ENCODE measurements around the gene C11orf68. TPM values are rescaled to one million over a fixed set of nuclear protein-coding genes. Genes with fewer than 3 reads are reported as not detected.
A peak's percentile ranks its signal among the peaks of the same experiment; 100 is the strongest.

C11orf68 gene
- total and polyA plus RNA-seq, 9 of the 15 experiments (the other 6 are each of a cell fraction or from before 2014, with no cell fraction given) = 3.6 to 35.9 (median 12.8) TPM

GRCh38 chr11:65919141-65919572 lies 295 bp upstream of the C11orf68 start, which contains the start of gene DRAP1 (continued):
- TF ChIP-seq, protein P1, sequence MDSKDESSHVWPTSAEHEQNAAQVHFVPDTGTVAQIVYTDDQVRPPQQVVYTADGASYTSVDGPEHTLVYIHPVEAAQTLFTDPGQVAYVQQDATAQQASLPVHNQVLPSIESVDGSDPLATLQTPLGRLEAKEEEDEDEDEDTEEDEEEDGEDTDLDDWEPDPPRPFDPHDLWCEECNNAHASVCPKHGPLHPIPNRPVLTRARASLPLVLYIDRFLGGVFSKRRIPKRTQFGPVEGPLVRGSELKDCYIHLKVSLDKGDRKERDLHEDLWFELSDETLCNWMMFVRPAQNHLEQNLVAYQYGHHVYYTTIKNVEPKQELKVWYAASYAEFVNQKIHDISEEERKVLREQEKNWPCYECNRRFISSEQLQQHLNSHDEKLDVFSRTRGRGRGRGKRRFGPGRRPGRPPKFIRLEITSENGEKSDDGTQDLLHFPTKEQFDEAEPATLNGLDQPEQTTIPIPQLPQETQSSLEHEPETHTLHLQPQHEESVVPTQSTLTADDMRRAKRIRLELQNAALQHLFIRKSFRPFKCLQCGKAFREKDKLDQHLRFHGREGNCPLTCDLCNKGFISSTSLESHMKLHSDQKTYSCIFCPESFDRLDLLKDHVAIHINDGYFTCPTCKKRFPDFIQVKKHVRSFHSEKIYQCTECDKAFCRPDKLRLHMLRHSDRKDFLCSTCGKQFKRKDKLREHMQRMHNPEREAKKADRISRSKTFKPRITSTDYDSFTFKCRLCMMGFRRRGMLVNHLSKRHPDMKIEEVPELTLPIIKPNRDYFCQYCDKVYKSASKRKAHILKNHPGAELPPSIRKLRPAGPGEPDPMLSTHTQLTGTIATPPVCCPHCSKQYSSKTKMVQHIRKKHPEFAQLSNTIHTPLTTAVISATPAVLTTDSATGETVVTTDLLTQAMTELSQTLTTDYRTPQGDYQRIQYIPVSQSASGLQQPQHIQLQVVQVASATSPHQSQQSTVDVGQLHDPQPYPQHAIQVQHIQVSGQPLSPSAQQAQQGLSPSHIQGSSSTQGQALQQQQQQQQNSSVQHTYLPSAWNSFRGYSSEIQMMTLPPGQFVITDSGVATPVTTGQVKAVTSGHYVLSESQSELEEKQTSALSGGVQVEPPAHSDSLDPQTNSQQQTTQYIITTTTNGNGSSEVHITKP (IDR thresholded peaks at IDR 0.05; ENCODE audit: partially characterized antibody) = peak; percentile 89
- peak; percentile 67; the same call in 1 of the 2 replicates for TF ChIP-seq SOX6 (IDR thresholded peaks at IDR 0.05)
- peak; percentile 68; the same call in 1 of the 2 replicates for TF ChIP-seq TARDBP (IDR thresholded peaks at IDR 0.05)
- TF ChIP-seq GTF2A2 (tag; IDR thresholded peaks at IDR 0.05) = 0 out of 2 replicates have a peak, but pooled peaks have one; percentile 8
- TF ChIP-seq ZBTB17 (CRISPR knock-in tag; IDR thresholded peaks at IDR 0.05) = peak; percentile 88
- TF ChIP-seq MITF (IDR thresholded peaks at IDR 0.05) = peak; percentile 51
- peak; percentile 94 for TF ChIP-seq MTA3 (IDR thresholded peaks at IDR 0.05; ENCODE audit: borderline replicate concordance)
- TF ChIP-seq, protein P2, sequence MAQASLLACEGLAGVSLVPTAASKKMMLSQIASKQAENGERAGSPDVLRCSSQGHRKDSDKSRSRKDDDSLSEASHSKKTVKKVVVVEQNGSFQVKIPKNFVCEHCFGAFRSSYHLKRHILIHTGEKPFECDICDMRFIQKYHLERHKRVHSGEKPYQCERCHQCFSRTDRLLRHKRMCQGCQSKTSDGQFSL (CRISPR knock-in tag; IDR thresholded peaks at IDR 0.05) = peak; percentile 61; the same call in 1 of the 2 replicates
- TF ChIP-seq, protein P2 (tag; IDR thresholded peaks at IDR 0.05) = no peak
- TF ChIP-seq ELF2 (CRISPR knock-in tag; IDR thresholded peaks at IDR 0.05) = 0 out of 2 replicates have a peak, but pooled peaks have one; percentile 47
- 0 out of 2 replicates have a peak, but pooled peaks have one; percentile 9 for TF ChIP-seq SMC3 (conservative IDR thresholded peaks at IDR 0.05; ENCODE audit: insufficient read depth, low read depth, low read length)
- TF ChIP-seq SMARCA5 (IDR thresholded peaks at IDR 0.05) = no peak
- no peak for TF ChIP-seq ZNF830 (CRISPR knock-in tag; IDR thresholded peaks at IDR 0.05)
- peak; percentile 49; the same call in 1 of the 2 replicates for TF ChIP-seq HNRNPL (IDR thresholded peaks at IDR 0.05; ENCODE audit: low read depth, low read length)
- TF ChIP-seq ZNF639 (CRISPR knock-in tag; conservative IDR thresholded peaks at IDR 0.05 in 1 of 2, IDR thresholded peaks at IDR 0.05 in 1 of 2) = peak in 1 of 2 experiments; percentile 91; a peak in 1 of 4 replicates
- peak; percentile 66 to 77; a peak in 2 of 4 replicates for TF ChIP-seq ZMIZ1 (IDR thresholded peaks at IDR 0.05; ENCODE audit: low read depth in 2 of 2, low read length in 2 of 2)
- peak in 1 of 2 experiments; percentile 80; a peak in 1 of 4 replicates for TF ChIP-seq KDM4B (IDR thresholded peaks at IDR 0.05; ENCODE audit: borderline replicate concordance in 2 of 2, low read depth in 1 of 2)
